Measurements from ENCODE around the gene MGAT5. TPM values are rescaled to one million over a fixed set of nuclear protein-coding genes. Genes with fewer than 3 reads are reported as not detected.
A peak's percentile ranks its signal among the peaks of the same experiment; 100 is the strongest.

MGAT5 gene
- total RNA-seq, 3 donors from 2014 or later (not counting 1 experiment from before 2014, with no cell fraction given) = 39.7 to 58.2 (median 57.0) TPM

DNA sequence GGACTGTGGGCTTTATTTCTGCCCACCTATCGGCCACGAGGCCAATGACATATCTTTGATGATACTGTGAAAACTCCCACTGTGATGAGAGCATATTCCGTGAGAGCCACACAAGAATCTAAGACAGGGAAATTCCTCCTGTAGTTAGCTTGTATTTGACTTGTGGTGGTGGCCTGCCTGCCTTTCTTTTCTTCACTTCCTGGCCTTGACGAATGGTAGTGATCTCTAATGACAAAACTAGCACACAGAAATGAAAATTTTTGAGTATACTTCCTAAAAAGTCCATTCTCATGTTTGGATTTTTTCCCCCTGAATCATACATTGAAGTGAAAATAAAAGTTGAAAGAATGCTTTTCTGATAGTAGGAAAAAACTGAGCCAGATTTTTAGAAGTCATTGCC, 94.4 kb downstream of the MGAT5 start:
- 75% methylated on average over 3 of the region's 4 CpGs for WGBS (ENCODE audit: insufficient coverage)
- Mint-ChIP-seq H3K4me3 (no peak overlapping the region), H3K27ac (no peak overlapping the region), H3K36me3 (peaks cover 15% of the 10 kb centered on the region), H3K27me3 (ENCODE audit: low read depth in 2 of 2) (no peaks in the 10 kb centered on the region), H3K9me3 (no peaks in the 10 kb centered on the region), H3K4me1 (no peaks in the 10 kb centered on the region)
- DNase-seq (peak in 1 of 2 donors; percentile 40), ATAC-seq (no peak)
- H3K9me3 ChIP-seq (ENCODE audit: control insufficient read depth, insufficient read depth, low read length) = no peaks in the 10 kb centered on the region
- H3K27ac ChIP-seq (ENCODE audit: low read length) = peak overlapping the region; percentile 40
- H3K4me3 ChIP-seq (ENCODE audit: low read length) = no peak overlapping the region
- intact Hi-C loops (cut with micrococcal nuclease) = no loop called here
- H3K36me3 ChIP-seq (ENCODE audit: control insufficient read depth, insufficient read depth, low read length) = peaks cover 29% of the 10 kb centered on the region
- peaks cover 7% of the 10 kb centered on the region for H3K4me1 ChIP-seq (ENCODE audit: control insufficient read depth, insufficient read depth, low read length)
- no peaks in the 10 kb centered on the region for H3K27me3 ChIP-seq (ENCODE audit: control insufficient read depth, insufficient read depth, low read length)
- TF ChIP-seq, protein P1, sequence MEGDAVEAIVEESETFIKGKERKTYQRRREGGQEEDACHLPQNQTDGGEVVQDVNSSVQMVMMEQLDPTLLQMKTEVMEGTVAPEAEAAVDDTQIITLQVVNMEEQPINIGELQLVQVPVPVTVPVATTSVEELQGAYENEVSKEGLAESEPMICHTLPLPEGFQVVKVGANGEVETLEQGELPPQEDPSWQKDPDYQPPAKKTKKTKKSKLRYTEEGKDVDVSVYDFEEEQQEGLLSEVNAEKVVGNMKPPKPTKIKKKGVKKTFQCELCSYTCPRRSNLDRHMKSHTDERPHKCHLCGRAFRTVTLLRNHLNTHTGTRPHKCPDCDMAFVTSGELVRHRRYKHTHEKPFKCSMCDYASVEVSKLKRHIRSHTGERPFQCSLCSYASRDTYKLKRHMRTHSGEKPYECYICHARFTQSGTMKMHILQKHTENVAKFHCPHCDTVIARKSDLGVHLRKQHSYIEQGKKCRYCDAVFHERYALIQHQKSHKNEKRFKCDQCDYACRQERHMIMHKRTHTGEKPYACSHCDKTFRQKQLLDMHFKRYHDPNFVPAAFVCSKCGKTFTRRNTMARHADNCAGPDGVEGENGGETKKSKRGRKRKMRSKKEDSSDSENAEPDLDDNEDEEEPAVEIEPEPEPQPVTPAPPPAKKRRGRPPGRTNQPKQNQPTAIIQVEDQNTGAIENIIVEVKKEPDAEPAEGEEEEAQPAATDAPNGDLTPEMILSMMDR (IDR thresholded peaks at IDR 0.05) = no peak

DNA sequence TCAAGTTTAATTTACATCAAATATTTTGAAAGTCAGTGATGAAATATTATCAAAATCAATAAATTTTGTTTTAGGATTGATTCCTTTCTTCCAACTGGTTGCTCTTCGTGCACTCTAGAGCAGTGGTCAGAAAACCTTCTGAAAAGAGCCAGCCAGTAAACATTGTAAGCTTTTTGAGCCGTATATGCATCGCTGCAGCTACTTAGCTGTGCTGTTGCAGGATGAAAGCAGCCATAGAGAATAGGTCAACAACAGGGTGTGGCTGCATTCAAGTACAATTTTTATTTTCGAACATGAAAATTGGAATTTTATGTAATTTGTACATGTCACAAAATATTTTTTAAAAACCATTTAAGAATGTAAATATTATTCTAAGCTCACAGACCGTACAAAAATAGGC, 94.9 kb downstream of the MGAT5 start:
- 74% methylated on average over 3 of the region's 5 CpGs for WGBS (ENCODE audit: insufficient coverage)
- Histone ChIP-seq H3K27me3 (ENCODE audit: control insufficient read depth, insufficient read depth, low read length) (no peaks in the 10 kb centered on the region), H3K4me3 (ENCODE audit: low read length) (no peak overlapping the region), H3K36me3 (ENCODE audit: control insufficient read depth, insufficient read depth, low read length) (peaks cover 32% of the 10 kb centered on the region), H3K27ac (ENCODE audit: low read length) (no peak overlapping the region), H3K9me3 (ENCODE audit: control insufficient read depth, insufficient read depth, low read length) (no peaks in the 10 kb centered on the region), H3K4me1 (ENCODE audit: control insufficient read depth, insufficient read depth, low read length) (peaks cover 7% of the 10 kb centered on the region)
- TF ChIP-seq, protein P1 (IDR thresholded peaks at IDR 0.05) = no peak
- intact Hi-C loops (cut with micrococcal nuclease) = no loop called here
- Mint-ChIP-seq H3K27ac (no peak overlapping the region), H3K4me1 (no peaks in the 10 kb centered on the region), H3K36me3 (peaks cover 15% of the 10 kb centered on the region), H3K27me3 (ENCODE audit: low read depth in 2 of 2) (no peaks in the 10 kb centered on the region), H3K4me3 (no peak overlapping the region), H3K9me3 (no peaks in the 10 kb centered on the region)
- DNase-seq = no peak
- ATAC-seq = no peak

DNA sequence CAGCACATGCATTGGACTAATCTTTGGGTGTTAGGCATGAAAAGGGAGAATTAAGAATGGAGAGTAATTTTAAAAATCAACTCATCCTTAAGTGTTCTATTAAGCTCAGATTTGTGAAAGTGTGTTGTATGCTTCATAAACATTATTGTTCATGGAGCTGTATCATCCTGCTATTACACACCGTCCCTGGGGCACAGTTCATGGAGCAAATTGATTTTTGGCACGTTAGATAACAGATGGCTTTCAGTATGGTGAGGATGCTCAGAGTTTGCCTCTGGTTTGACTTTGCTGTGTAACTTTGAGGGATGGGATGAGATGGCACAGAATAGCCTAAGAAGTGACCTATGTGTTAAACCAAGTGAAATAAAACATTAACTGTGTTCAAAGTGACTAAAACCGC, 97.1 kb downstream of the MGAT5 start:
- Histone ChIP-seq H3K36me3 (ENCODE audit: control insufficient read depth, insufficient read depth, low read length) (peaks cover 35% of the 10 kb centered on the region), H3K9me3 (ENCODE audit: control insufficient read depth, insufficient read depth, low read length) (no peaks in the 10 kb centered on the region), H3K27me3 (ENCODE audit: control insufficient read depth, insufficient read depth, low read length) (no peaks in the 10 kb centered on the region), H3K27ac (ENCODE audit: low read length) (no peak overlapping the region), H3K4me1 (ENCODE audit: control insufficient read depth, insufficient read depth, low read length) (peaks cover 7% of the 10 kb centered on the region), H3K4me3 (ENCODE audit: low read length) (no peak overlapping the region)
- H3K36me3 Mint-ChIP-seq = peaks cover 8% of the 10 kb centered on the region
- H3K4me1 Mint-ChIP-seq = no peaks in the 10 kb centered on the region
- no peak overlapping the region for H3K4me3 Mint-ChIP-seq
- DNase-seq = no peak
- H3K27me3 Mint-ChIP-seq (ENCODE audit: low read depth in 2 of 2) = no peaks in the 10 kb centered on the region
- WGBS (ENCODE audit: insufficient coverage) = 61% methylated on average over 3 of the region's 3 CpGs
- no peak overlapping the region for H3K27ac Mint-ChIP-seq
- intact Hi-C loops (cut with micrococcal nuclease) = no loop called here
- no peak for ATAC-seq
- H3K9me3 Mint-ChIP-seq = no peaks in the 10 kb centered on the region
- TF ChIP-seq, protein P1 (IDR thresholded peaks at IDR 0.05) = no peak

DNA sequence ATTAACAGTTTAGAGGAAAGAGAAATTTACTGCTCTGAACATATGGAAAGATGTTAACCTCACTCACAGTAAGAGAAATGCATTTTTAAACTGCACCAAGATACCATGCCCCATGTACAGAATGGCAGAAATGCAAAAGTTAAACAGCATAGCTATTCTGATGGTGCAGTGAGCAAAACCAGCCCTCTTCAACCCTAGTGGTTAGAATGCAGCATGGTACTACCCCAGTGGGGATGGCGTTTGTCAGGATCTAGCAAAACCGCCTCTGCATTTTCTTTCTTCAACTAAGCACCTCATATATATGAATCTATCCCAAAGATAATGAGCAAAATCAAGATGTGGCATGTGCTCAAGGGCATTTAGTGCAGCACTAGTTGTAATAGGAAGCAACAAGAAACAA, 98.0 kb downstream of the MGAT5 start:
- no peaks in the 10 kb centered on the region for H3K4me1 Mint-ChIP-seq
- 100% methylated on average over 1 of the region's 2 CpGs for WGBS (ENCODE audit: insufficient coverage)
- no peaks in the 10 kb centered on the region for H3K9me3 ChIP-seq (ENCODE audit: control insufficient read depth, insufficient read depth, low read length)

More for the DNA sequence above, 98.0 kb downstream of the MGAT5 start:
- H3K36me3 Mint-ChIP-seq = peaks cover 8% of the 10 kb centered on the region
- H3K27ac Mint-ChIP-seq = no peak overlapping the region
- Histone ChIP-seq H3K27ac (ENCODE audit: low read length) (no peak overlapping the region), H3K4me3 (ENCODE audit: low read length) (no peak overlapping the region), H3K36me3 (ENCODE audit: control insufficient read depth, insufficient read depth, low read length) (peaks cover 39% of the 10 kb centered on the region), H3K27me3 (ENCODE audit: control insufficient read depth, insufficient read depth, low read length) (no peaks in the 10 kb centered on the region), H3K4me1 (ENCODE audit: control insufficient read depth, insufficient read depth, low read length) (peaks cover 7% of the 10 kb centered on the region)
- intact Hi-C loops (cut with micrococcal nuclease) = no loop called here
- no peak for ATAC-seq
- H3K4me3 Mint-ChIP-seq = no peak overlapping the region
- no peaks in the 10 kb centered on the region for H3K27me3 Mint-ChIP-seq (ENCODE audit: low read depth in 2 of 2)
- TF ChIP-seq, protein P1 (IDR thresholded peaks at IDR 0.05) = no peak
- DNase-seq = no peak
- no peaks in the 10 kb centered on the region for H3K9me3 Mint-ChIP-seq
